Hepatocyte (in vitro differentiated cells): ENCODE results near the gene COL4A3.

Experiments
- CTCF ChIP-seq: fragments of 200-600 bp; sonication (generic); IDR thresholded peaks from 2 replicates; pipeline ENCODE4 v1.5.1; 2016; ENCODE audit warnings: antibody characterized with exemption, mild to moderate bottlenecking; ENCODE audit not compliant: poor library complexity
- EZH2 ChIP-seq: fragments of 200-600 bp; sonication (generic); IDR thresholded peaks from 2 replicates; pipeline ENCODE4 v1.6.1; 2016; ENCODE audit warnings: antibody characterized with exemption, mild to moderate bottlenecking, borderline replicate concordance
- EZH2phosphoT487 ChIP-seq: fragments of 200-600 bp; sonication (generic); IDR thresholded peaks from one replicate; pipeline ENCODE4 v1.6.1; 2018; ENCODE audit warnings: antibody characterized with exemption, mild to moderate bottlenecking, low read depth, moderate library complexity; ENCODE audit not compliant: unreplicated experiment, severe bottlenecking

DNA sequence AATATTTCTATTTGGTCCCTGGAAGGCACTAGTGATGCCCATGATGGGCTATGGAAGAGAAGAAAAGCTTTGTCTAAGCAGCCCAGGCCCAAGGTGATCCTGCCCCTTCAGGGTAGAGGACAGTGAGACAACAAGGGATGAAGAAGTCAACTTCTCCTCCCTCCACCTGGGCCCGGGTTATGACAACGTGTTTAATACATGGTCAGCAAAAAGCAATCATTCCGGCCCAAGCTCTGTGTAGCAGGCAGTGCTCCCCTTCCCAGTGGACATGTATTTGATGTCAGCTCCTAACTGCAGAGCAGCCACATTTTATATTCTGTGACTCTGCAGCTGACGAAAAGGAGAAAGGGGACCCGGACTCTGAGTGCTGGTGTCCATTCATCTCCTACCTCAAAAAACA lies 93.4 kb downstream of the COL4A3 start:
- TF ChIP-seq EZH2 (no peak), CTCF (no peak), EZH2phosphoT487 (no peak)
